ENCODE measurements around the gene CDK14. TPM values are rescaled to one million over a fixed set of nuclear protein-coding genes. Genes with fewer than 3 reads are reported as not detected.

The CDK14 gene
- total and polyA plus RNA-seq, 2 donors (not counting 3 experiments of a cell fraction or from before 2014, with no cell fraction given), result 5.5 to 34.2 TPM

GRCh38 chr7:90749262-90749661, 153.1 kb downstream of the CDK14 start:
- Histone ChIP-seq H3K4me3 (replicated peaks in 1 of 3; ENCODE audit: insufficient read depth in 1 of 3, low read depth in 1 of 3, low read length in 3 of 3) (no peak overlapping the region), H3K9me3 (replicated peaks; ENCODE audit: control insufficient read depth, insufficient read depth, low read length) (no peaks in the 10 kb centered on the region), H3K27me3 (ENCODE audit: control insufficient read depth in 2 of 2, insufficient read depth in 2 of 2, low read length in 2 of 2) (no peaks in the 10 kb centered on the region), H3K9ac (replicated peaks; ENCODE audit: extremely low read depth, insufficient read depth, low read length) (no peak overlapping the region), H3K27ac (ENCODE audit: insufficient read depth, low read depth, low read length) (no peak overlapping the region), H3K79me2 (ENCODE audit: control insufficient read depth, insufficient read depth, low read length) (no peaks in the 10 kb centered on the region), H3K4me2 (ENCODE audit: insufficient read depth, low read length) (no peak overlapping the region), H3K9me1 (replicated peaks; ENCODE audit: control insufficient read depth, extremely low read depth, insufficient read depth, low read length) (no peaks in the 10 kb centered on the region), H2AFZ (ENCODE audit: low read depth, low read length) (no peak overlapping the region), H3K36me3 (ENCODE audit: control insufficient read depth in 2 of 2, extremely low read depth in 1 of 2, insufficient read depth in 2 of 2, low read length in 2 of 2) (no peaks in the 10 kb centered on the region), H3K4me1 (ENCODE audit: control insufficient read depth, extremely low read depth, insufficient read depth, low read length) (peaks cover 5% of the 10 kb centered on the region), H4K20me1 (replicated peaks; ENCODE audit: control insufficient read depth, extremely low read depth, insufficient read depth, low read length) (no peaks in the 10 kb centered on the region)
- ChIA-PET CTCF (interaction anchor here (1.0 to 2.2 kb wide), 8 partner anchors 11 to 199 kb away, joined by 3 to 12 read pairs (median 6); partner anchors contain the start of gene CDK14), POLR2A (no interaction called here)
- FAIRE-seq, result no peak
- dilution Hi-C loops (cut with MboI; ENCODE audit: extremely low pct_ligation_motif_present, low sequenced_read_pairs), result no loop called here
- no peak for TF ChIP-seq MAX (IDR thresholded peaks at IDR 0.05; ENCODE audit: insufficient read depth, insufficient read length)
- TF ChIP-seq POLR2A (IDR thresholded peaks at IDR 0.05; ENCODE audit: low read depth, low read length), result no peak
- no peak for TF ChIP-seq JUN (IDR thresholded peaks at IDR 0.05; ENCODE audit: borderline replicate concordance, insufficient read depth, insufficient read length, low read depth)
- TF ChIP-seq POLR2AphosphoS5 (IDR thresholded peaks at IDR 0.05; ENCODE audit: insufficient read depth, low read depth, low read length), result no peak
- no peak for TF ChIP-seq GATA2 (IDR thresholded peaks at IDR 0.05; ENCODE audit: insufficient read depth, insufficient read length, low read depth, low read length)
- no peak for TF ChIP-seq CTCF (IDR thresholded peaks at IDR 0.05; ENCODE audit: extremely low read depth in 1 of 2, insufficient read depth in 1 of 2, low read depth in 1 of 2, low read length in 2 of 2)
- TF ChIP-seq FOS (IDR thresholded peaks at IDR 0.05; ENCODE audit: borderline replicate concordance, insufficient read depth, low read length), result no peak
- TF ChIP-seq EZH2 (IDR thresholded peaks at IDR 0.05; ENCODE audit: borderline replicate concordance, low read depth, low read length, severe bottlenecking), result no peak
- TF ChIP-seq MYC (IDR thresholded peaks at IDR 0.05; ENCODE audit: low read depth, low read length), result no peak
- no peak for DNase-seq (ENCODE audit: low read depth, low spot score)
- BruUV-seq (replicated peaks), result no TSS peak
- intact Hi-C loops (cut with micrococcal nuclease), result loop anchor here (1.0 kb wide), 1 partner anchor 285 kb away; no protein-coding TSS in a partner anchor
